BE2C (cell line): ENCODE measurements around the gene VMP1. TPM values are rescaled to one million over a fixed set of nuclear protein-coding genes. Genes with fewer than 3 reads are reported as not detected.
A peak's percentile ranks its signal among the peaks of the same experiment; 100 is the strongest.

ENCODE experiments used
- DNase-seq: peaks from one replicate; pipeline ENCODE4 v3.0.0-alpha.2; 2020
- H3K27me3 ChIP-seq: fragments of 250-450 bp; sonication (Bioruptor Pico); 2 replicates; pipeline ENCODE4 v1.5.1; 2020; ENCODE audit warnings: mild to moderate bottlenecking
- H3K36me3 ChIP-seq: fragments of 250-450 bp; sonication (Bioruptor Pico); 2 replicates; pipeline ENCODE4 v1.5.1; 2020; ENCODE audit warnings: mild to moderate bottlenecking
- H3K4me1 ChIP-seq: fragments of 250-450 bp; sonication (Bioruptor Pico); 2 replicates; pipeline ENCODE4 v1.5.1; 2020
- H3K4me3 ChIP-seq: 2 replicates; pipeline ENCODE4 v1.5.1; 2011; ENCODE audit warnings: low read depth, low read length
- H3K9me3 ChIP-seq: fragments of 250-450 bp; sonication (Bioruptor Pico); 2 replicates; pipeline ENCODE4 v1.5.1; 2020
- CTCF ChIP-seq: IDR thresholded peaks from 2 replicates; pipeline ENCODE4 v1.5.1; 2012; ENCODE audit warnings: mild to moderate bottlenecking, low read depth, low read length
- polyA plus RNA-seq: library from polyadenylated mRNA; unstranded; fragments of >200 nt; gene quantifications from one replicate; pipeline ENCODE4 v1.2.1, GENCODE V29; 2012; ENCODE audit warnings: low read depth, missing spikeins; ENCODE audit not compliant: insufficient read length, insufficient read depth

VMP1 gene
- 105 TPM for polyA plus RNA-seq

GRCh38 chr17:59707149-59707970 is at the start of gene VMP1, which contains the start of gene PTRH2:
Gene VMP1, plus strand, starts transcription at chr17:59707654. Its CDS starts 23,793 bp downstream, at chr17:59731447.
Gene PTRH2, minus strand, starts transcription at chr17:59707430. Its CDS starts 9,452 bp downstream, at chr17:59697978.
- peaks cover 26% of the 10 kb centered on the region for H3K36me3 ChIP-seq
- no peak for TF ChIP-seq CTCF
- H3K27me3 ChIP-seq, result no peaks in the 10 kb centered on the region
- H3K9me3 ChIP-seq, result no peaks in the 10 kb centered on the region
- H3K4me1 ChIP-seq, result no peaks in the 10 kb centered on the region
- H3K4me3 ChIP-seq, result peak within 1 kb of the TSS; percentile 99
- DNase-seq, result peak; percentile 99

DNA sequence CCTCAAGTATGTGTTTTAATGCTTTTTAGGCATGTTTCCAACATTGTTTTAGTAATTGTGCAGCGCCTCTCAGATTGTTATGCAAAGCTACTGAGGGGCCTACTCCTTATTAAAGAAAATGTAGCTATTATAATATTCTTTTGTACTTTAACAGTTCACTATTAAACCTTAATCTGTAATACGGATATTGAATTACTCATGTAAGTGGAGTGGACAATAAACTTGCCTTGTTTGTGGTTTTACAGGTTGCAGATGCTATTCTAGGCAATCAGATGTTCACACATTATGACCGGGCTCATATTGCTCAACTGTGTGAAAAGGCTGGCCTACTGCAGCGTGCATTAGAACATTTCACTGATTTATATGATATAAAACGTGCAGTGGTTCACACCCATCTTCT is 41.2 kb upstream of the VMP1 start:
- no peak for DNase-seq
- H3K27me3 ChIP-seq, result no peaks in the 10 kb centered on the region
- no peak overlapping the region for H3K4me3 ChIP-seq
- H3K36me3 ChIP-seq, result peaks cover 92% of the 10 kb centered on the region
- H3K9me3 ChIP-seq, result no peaks in the 10 kb centered on the region
- no peak for TF ChIP-seq CTCF
- no peaks in the 10 kb centered on the region for H3K4me1 ChIP-seq

DNA sequence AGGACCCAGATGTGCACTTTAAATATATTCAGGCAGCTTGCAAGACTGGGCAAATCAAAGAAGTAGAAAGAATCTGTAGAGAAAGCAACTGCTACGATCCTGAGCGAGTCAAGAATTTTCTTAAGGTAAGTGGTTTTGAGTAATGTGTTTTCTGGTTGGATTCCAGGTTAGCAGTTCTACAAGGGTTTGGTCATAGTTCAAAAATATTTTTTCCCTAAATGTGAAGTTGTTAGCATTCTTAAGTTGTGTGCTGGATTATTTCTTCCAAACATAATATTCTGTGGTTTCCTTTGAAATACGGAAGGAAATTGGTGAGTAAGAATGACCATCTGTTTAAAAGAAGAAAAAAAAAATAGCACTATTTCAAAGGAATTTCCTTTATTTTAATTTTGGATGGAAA is 38.6 kb upstream of the VMP1 start:
- Histone ChIP-seq H3K4me1 (no peaks in the 10 kb centered on the region), H3K36me3 (peaks cover 88% of the 10 kb centered on the region), H3K27me3 (no peaks in the 10 kb centered on the region), H3K9me3 (no peaks in the 10 kb centered on the region), H3K4me3 (no peak overlapping the region)
- no peak for TF ChIP-seq CTCF
- no peak for DNase-seq

GRCh38 chr17:59669411-59669810 is 38.0 kb upstream of the VMP1 start:
- Histone ChIP-seq H3K27me3 (no peaks in the 10 kb centered on the region), H3K36me3 (peaks cover 89% of the 10 kb centered on the region), H3K9me3 (no peaks in the 10 kb centered on the region), H3K4me1 (no peaks in the 10 kb centered on the region), H3K4me3 (no peak overlapping the region)
- no peak for DNase-seq
- TF ChIP-seq CTCF, result no peak

- Histone ChIP-seq H3K27me3 (no peaks in the 10 kb centered on the region), H3K4me1 (no peaks in the 10 kb centered on the region), H3K36me3 (peaks cover 89% of the 10 kb centered on the region), H3K4me3 (no peak overlapping the region), H3K9me3 (no peaks in the 10 kb centered on the region)
- no peak for TF ChIP-seq CTCF
- no peak for DNase-seq
Measured at GRCh38 chr17:59669944-59670343, 37.5 kb upstream of the VMP1 start.

DNA sequence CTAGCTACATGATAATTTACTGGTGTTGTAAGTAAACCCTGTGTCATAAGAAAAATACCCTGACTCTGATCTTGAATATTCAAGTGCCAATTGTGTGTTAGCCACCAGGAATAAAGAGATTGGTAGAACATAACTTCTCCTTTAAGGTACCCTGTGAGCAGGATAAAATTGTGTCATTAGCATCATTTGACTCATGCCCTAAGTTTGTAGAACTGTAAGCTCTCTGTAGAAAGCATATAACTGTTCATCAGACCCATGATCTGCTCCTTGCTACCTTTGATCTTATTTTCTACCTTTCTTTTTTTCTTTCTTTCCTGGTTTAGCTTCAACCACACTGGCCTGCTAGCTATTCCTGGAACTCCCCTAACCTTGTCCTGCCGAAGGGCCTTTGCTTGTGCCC is 36.1 kb upstream of the VMP1 start:
- Histone ChIP-seq H3K27me3 (no peaks in the 10 kb centered on the region), H3K9me3 (no peaks in the 10 kb centered on the region), H3K4me1 (no peaks in the 10 kb centered on the region), H3K36me3 (peaks cover 91% of the 10 kb centered on the region), H3K4me3 (no peak overlapping the region)
- TF ChIP-seq CTCF, result no peak
- DNase-seq, result no peak
